Fibroblast of peridontal ligament (primary cell): ENCODE data around the gene HSPB6.
"Not testable (repeated sequence)": the region's sequence is repeated elsewhere in the genome, so short reads cannot be mapped to it uniquely, and the experiment has no call there.

Experiments used
- DNase-seq: peaks from one replicate; pipeline ENCODE4 v3.0.0-alpha.2; 2010; ENCODE audit errors: extremely low read depth

Gene HSPB6

DNA sequence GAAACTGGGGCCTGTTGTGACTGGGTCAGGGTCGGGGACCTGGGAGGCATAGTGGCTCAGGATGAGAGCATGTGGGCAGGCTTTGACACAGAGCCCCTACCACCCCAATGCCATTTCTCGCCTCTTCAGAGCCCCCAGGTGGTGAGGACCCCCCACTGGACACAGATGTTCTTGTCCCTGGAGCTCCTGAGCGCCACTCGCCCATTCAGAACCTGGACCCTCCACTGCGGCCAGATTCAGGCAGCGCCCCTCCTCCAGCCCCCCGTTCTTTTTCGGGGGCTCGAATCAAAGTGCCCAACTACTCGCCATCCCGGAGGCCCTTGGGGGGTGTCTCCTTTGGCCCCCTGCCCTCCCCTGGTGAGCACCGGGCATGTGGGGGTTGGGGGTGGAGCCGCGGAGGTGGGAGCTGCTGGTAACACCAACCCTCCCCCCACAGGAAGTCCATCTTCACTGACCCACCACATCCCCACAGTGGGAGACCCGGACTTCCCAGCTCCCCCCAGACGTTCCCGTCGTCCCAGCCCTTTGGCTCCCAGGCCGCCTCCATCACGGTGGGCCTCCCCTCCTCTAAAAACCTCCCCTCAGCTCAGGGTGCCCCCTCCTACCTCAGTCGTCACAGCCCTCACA lies 24.9 kb downstream of the HSPB6 start:
- DNase-seq: no peak

DNA sequence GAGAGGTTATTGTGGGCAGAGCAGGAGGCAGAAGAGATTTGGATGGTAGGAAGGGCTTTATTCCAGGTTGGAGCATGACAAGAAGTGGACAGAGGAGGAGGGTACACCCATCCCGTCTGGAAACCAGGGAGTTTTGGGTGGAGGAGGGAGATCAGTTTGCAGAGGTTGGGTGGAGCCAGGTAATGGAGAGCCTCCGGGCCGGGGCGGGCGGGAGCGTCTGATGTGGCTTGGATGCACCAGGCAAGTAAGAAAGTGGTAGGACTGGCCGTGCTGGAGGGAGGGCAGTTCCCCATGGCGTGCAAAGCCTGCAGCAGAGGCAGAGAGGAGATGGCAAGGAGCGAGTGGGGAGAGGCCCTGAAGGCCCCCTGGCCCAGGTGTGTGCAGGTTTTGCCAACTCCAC lies 25.5 kb downstream of the HSPB6 start:
- no peak for DNase-seq

DNA sequence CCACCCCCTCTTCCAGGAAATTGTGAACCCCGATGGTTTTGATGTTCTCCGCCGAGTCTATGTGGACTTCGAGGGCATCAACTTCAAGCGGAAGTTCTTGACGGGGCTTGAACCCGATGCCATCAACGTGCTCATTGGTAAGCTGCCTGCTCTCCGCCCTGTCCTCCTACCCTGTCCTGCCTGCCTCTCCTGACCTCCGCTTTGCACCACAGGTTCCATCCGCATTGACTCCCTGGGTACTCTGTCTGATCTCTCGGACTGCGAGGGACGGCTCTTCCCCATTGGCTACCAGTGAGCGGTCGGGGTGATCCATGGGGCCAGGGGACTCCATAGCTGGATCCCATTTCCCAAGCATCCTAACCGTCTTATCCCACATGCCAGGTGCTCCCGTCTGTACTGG lies 26.5 kb downstream of the HSPB6 start:
- DNase-seq: no peak

DNA sequence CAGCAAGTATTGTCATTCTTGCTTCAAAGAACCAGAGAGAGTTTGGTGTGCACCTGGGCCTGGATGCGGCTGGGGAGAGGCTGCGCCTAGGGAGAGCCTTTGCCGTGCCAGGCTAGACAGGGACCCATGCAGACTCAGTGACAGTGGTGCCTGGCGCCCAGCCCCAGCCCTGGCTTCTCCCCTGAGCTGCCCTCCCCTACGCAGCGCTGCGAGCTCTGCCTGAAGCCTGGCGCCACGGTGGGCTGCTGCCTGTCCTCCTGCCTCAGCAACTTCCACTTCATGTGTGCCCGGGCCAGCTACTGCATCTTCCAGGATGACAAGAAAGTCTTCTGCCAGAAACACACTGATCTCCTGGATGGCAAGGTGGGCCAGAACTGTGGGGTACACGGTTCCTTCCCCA lies 27.1 kb downstream of the HSPB6 start:
- no peak for DNase-seq

DNA sequence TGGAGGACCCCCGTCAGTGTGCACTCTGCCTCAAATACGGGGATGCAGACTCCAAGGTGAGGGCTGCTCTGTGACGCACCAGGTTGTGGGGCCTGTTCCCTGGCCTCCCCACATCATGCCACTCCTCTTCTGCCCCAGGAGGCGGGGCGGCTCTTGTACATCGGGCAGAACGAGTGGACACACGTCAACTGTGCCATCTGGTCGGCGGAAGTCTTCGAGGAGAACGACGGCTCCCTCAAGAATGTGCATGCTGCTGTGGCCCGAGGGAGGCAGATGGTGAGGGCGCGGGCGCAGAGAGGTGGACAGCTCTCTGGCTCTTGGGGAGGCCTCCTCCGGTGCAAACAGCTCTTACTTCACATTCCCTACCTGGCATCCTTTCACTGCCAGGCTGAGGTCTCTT lies 27.8 kb downstream of the HSPB6 start:
- no peak for DNase-seq

DNA sequence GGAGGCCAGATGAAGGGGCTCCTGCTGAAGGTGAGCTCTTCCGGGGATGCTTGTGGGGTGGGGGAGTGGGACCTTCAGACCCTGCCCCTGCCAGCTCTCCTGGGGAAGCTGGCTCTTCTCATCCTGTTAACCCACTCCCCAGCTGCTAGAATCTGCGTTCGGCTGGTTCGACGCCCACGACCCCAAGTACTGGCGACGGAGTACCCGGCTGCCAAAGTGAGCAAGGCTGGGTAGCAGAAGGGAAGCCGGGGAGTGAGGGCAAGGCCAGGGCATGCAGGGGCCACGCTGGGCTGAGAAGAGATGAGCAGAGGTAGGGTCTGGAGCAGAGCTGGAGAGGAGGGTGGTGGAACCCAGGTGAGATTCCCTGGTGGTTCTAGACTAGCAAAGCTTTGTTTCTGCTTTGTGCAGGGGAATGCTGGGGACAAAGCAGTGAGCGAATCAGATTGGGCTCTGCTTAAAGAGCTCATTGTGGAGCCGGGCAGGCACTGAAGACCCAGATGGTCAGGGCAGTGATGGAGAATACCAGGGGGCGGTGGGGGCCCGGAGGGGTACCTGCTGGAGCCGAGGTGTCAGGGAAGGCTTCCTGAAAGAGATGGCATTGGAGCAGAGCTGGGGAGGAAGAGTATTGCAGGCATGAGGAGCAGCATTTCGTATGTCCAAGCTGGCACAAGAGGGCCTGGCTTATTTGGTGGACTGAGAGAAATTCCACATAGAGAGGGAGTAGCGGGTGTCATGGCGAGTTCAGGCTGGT lies 28.7 kb downstream of the HSPB6 start:
- no peak for DNase-seq

DNA sequence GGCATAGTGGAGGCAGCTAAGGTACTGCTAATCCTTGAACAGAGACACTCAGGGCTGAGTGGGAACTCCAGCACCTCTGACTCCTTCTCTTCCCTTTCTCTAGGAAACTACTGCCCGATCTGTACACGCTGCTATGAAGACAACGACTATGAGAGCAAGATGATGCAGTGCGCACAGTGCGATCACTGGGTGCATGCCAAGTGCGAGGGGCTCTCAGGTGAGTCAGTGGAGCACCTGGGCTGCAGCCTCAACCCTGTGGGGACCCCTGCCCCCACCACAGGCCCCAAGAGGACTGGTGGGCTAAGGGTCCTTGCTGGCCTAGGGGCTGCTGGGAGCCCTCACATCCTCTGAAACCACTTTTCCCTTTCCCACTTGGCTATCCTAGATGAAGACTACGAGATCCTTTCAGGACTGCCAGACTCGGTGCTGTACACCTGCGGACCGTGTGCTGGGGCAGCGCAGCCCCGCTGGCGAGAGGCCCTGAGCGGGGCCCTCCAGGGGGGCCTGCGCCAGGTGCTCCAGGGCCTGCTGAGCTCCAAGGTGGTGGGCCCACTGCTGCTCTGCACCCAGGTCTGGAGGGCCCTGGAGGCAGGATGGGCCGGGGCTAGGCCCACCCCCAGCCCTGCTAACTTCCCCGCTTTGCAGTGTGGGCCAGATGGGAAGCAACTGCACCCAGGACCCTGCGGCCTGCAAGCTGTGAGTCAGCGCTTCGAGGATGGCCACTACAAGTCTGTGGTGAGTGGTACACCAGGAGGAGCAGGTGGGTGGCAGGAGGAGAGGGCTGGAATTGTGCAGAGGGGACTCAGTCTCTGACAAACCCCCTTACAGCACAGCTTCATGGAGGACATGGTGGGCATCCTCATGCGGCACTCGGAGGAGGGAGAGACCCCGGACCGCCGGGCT lies 29.5 kb downstream of the HSPB6 start:
- DNase-seq: no peak

DNA sequence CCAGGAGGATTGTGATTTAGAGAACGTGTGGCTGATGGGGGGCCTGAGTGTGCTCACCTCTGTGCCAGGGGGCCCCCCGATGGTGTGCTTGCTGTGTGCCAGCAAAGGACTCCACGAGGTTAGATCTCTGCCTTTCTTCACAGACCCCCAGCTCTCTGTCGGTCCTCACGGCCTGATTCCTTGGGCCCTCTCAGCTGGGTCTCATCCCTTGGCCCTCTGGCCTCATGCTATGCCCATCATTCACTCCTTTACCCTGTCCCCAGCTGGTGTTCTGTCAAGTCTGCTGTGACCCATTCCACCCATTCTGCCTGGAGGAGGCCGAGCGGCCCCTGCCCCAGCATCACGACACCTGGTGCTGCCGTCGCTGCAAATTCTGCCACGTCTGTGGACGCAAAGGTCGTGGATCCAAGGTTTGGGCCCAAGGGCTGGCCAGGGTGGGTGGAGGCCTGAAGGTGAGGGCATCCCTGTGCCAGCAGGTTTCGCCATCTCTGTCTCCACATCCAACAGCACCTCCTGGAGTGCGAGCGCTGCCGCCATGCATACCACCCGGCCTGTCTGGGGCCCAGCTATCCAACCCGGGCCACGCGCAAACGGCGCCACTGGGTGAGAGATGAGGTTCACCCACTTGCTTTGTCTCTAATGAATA lies 31.5 kb downstream of the HSPB6 start:
- no peak for DNase-seq

DNA sequence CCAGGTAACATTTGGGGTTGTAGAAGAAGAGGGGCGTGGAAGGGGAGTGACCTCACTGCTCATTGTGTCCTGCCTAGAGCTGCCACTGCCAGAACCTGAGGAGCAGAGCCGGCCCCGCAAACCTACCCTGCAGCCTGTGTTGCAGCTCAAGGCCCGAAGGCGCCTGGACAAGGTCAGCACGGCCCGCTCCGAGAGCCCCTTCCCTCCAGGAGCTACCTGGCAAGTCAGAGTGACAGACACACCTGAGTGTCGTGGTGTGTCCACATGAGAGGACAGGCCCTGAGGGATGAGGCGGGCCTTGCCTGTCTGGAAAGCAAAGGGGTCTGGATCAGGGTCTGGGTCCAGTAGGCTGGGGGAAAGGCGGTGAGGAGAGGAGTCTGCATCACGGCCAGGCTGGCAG lies 32.3 kb downstream of the HSPB6 start:
- no peak for DNase-seq

DNA sequence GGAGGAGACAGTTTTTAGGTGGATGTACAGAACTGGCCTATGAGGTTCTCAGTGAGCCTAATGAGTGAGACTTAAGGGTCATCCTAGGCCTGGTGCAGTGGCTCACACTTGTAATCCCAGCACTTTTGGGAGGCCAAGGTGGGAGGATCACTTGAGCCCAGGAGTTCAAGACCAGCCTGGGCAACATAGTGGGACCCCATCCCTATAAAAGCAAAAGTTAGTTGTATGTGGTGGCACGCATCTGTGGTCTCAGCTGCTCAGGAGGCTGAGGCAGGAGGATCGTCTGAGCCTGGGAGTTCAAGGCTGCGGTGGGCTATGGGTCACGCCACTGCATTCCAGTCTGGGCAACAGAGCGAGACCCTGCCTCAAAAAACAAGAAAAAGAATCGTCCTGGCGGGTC lies 32.7 kb downstream of the HSPB6 start:
- not testable (repeated sequence) for DNase-seq

DNA sequence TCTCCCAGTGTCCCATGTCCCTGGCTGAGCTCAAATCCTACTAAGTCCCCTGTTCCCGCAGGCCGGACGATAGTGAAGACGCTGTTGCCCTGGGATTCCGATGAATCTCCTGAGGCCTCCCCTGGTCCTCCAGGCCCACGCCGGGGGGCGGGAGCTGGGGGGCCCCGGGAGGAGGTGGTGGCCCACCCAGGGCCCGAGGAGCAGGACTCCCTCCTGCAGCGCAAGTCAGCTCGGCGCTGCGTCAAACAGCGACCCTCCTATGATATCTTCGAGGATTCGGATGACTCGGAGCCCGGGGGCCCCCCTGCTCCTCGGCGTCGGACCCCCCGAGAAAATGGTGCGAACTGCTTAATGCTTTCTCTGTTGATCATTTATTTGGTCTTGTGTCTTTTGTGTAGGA lies 33.2 kb downstream of the HSPB6 start:
- no peak for DNase-seq

DNA sequence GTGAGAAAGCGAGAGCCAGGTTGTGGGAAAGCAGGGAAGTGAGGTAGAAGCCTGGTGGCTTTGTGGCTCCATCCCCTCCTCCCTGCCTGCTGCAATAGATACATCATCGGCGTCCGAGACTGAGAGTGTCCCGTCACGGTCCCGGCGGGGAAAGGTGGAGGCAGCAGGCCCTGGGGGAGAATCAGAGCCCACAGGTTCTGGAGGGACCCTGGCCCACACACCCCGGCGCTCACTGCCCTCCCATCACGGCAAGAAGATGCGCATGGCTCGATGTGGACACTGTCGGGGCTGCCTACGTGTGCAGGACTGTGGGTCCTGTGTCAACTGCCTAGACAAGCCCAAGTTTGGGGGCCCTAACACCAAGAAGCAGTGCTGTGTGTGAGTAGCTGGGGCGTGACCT lies 33.9 kb downstream of the HSPB6 start:
- DNase-seq: no peak

DNA sequence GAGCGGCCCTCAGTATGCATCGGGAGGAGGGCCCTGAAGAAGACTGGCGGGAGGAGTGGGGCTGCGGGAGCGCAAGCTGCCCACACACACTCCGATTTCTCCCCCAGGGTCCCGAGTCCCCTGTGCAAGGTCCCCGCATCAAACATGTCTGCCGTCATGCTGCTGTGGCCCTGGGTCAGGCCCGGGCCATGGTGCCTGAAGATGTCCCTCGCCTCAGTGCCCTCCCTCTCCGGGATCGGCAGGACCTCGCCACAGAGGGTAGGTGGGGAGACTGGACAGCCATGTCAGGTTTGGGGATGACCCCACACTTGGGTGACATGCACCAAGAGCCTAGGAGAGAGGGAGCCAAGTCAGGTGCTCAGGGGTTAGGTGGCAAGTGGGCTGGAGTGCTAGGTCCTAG lies 34.4 kb downstream of the HSPB6 start:
- no peak for DNase-seq

DNA sequence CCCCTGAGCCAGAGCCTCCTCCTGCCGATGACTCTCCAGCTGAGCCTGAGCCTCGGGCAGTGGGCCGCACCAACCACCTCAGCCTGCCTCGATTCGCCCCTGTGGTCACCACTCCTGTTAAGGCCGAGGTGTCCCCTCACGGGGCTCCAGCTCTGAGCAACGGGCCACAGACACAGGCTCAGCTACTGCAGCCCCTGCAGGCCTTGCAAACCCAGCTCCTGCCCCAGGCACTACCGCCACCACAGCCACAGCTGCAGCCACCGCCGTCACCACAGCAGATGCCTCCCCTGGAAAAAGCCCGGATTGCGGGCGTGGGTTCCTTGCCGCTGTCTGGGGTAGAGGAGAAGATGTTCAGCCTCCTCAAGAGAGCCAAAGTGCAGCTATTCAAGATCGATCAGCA lies 35.5 kb downstream of the HSPB6 start:
- no peak for DNase-seq

DNA sequence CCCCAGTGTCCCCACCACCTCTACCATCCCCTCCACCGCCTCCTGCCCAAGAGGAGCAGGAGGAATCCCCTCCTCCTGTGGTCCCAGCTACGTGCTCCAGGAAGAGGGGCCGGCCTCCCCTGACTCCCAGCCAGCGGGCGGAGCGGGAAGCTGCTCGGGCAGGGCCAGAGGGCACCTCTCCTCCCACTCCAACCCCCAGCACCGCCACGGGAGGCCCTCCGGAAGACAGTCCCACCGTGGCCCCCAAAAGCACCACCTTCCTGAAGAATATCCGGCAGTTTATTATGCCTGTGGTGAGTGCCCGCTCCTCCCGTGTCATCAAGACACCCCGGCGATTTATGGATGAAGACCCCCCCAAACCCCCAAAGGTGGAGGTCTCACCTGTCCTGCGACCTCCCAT lies 36.2 kb downstream of the HSPB6 start:
- no peak for DNase-seq

DNA sequence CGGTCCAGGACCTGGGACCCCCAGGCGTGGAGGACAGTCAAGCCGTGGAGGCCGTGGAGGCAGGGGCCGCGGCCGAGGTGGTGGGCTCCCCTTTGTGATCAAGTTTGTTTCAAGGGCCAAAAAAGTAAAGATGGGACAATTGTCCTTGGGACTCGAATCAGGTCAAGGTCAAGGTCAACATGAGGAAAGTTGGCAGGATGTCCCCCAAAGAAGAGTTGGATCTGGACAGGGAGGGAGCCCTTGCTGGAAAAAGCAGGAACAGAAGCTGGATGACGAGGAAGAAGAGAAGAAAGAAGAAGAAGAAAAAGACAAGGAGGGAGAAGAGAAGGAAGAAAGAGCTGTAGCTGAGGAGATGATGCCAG lies 36.7 kb downstream of the HSPB6 start:
- DNase-seq: no peak

DNA sequence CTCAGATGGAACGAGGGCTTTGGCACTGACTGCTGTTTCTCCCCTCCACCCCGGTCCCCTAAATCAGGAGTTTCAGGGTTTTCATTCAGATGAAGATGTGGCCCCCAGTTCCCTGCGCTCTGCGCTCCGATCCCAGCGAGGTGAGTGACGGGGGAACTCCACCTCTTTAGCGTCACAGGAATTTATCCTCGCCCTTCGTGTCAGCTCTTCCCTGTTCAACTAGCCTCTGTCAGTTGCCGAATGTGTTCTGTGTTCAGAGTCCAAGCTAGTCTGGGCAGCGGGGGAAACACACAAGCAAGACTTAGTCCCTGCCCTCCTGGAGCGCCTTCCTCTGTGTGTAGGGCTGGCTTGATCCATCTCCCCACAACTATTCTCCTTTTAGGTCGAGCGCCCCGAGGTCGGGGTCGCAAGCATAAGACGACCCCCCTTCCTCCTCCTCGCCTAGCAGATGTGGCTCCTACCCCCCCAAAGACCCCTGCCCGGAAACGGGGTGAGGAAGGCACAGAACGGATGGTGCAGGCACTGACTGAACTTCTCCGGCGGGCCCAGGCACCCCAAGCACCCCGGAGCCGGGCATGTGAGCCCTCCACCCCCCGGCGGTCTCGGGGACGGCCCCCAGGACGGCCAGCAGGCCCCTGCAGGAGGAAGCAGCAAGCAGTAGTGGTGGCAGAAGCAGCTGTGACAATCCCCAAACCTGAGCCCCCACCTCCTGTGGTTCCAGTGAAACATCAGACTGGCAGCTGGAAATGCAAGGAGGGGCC lies 37.2 kb downstream of the HSPB6 start:
- DNase-seq: no peak

DNA sequence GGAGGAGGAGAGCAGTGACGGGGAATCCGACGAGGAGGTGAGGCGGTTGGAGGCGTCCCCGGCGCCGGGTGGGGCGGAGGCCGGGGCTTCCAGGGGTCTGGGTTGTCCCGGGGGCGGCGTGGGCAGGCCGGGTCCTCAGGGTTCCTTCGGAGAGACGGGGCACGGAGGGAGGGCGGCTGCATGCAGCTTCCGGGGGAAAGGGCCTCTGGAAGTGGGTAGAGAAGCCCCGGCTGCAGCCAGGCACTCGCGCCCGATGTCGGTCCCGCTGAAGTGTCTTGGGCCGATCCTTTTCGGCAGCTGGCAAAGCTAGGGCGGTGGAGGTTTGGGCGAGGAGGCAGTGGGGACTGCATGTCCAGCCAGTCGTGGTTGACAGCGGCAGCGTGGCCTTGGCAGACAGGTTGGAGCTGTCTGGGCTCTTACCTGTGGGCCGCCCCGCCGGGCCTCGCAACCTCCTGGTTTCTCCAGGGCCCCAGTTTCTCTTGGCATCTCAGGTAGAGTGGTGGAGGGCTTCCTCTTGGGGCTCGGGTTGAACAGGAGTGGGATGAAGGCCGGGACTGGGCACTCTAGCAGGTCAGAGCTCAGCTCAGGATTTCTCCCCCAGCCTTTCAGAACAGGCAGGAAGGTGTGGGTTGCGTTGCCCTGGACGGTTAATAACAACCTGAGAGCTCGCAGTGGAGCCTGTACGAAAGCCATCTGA lies 38.3 kb downstream of the HSPB6 start:
- DNase-seq: no peak

DNA sequence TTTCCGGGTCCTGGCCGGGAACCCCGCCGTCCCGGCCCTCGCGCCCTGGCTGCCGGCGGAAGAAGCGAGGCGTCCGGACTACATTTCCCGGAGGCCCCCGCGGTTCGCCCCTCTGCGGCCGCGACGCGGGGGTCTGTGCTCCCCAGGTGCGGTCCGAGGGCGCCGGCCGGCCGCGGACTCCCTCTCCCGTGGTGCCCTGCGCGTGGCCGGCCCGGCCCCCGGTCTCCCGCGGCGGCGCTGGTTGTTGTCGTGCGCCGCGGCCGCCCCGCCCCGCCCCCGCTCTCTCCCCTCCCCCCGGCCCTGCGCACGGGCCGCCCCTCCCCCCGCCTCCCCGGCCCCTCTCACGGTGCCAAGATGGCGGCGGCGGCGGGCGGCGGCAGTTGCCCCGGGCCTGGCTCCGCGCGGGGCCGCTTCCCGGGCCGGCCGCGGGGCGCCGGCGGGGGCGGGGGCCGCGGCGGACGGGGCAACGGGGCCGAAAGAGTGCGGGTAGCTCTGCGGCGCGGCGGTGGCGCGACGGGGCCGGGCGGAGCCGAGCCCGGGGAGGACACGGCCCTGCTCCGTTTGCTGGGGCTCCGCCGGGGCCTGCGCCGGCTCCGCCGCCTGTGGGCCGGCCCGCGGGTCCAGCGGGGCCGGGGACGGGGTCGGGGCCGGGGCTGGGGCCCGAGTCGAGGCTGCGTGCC lies 39.0 kb downstream of the HSPB6 start, which contains the start of gene KMT2B:
Gene KMT2B, plus strand, starts transcription at position 339 of the 680 bp plus-strand sequence. Its CDS starts 16 bp downstream, at position 355.
- DNase-seq: no peak
